B cell (primary cell): Measurements from ENCODE around the gene THSD7A. TPM values are rescaled to one million over a fixed set of nuclear protein-coding genes. Genes with fewer than 3 reads are reported as not detected.

Experiments used
- ATAC-seq: fragments of 200-7000 bp; cut with Tn5 transposase; one replicate; pipeline ENCODE4 v1.10.0; 2021; ENCODE audit warnings: low read depth, mild to moderate bottlenecking, moderate number of reproducible peaks, moderate library complexity
- CTCF ChIA-PET: fragments of 350-600 bp; sonication (Branson Sonifier 250); formaldehyde crosslinking; loops from one replicate; lab custom pipeline; 2021; ENCODE audit warnings: antibody characterized with exemption, inconsistent platforms; lab: Charles Lee
- POLR2A ChIA-PET: fragments of 350-600 bp; sonication (Branson Sonifier 250); formaldehyde crosslinking; loops from one replicate; lab custom pipeline; 2021; ENCODE audit warnings: antibody characterized with exemption; lab: Charles Lee
- DNase-seq: peaks from one replicate; pipeline ENCODE4 v3.0.0; 2013
- H2AFZ ChIP-seq: 2 replicates; pipeline ENCODE4 v1.6.1; 2012; ENCODE audit warnings: mild to moderate bottlenecking, low read depth, low read length; ENCODE audit not compliant: insufficient read depth, poor library complexity, severe bottlenecking
- H3K27ac ChIP-seq, 2 donors: 1 replicate in 1 of 2; 2 replicates in 1 of 2; pipeline ENCODE4 v1.5.1; 2012 to 2013; ENCODE audit warnings: low read length in 2 of 2, mild to moderate bottlenecking in 2 of 2, moderate library complexity in 1 of 2
- H3K27me3 ChIP-seq, 4 experiments: fragments of 200-600 bp in 1 of 4; sonication (generic) in 1 of 4; replicated peaks in 1 of 4; 1 replicate in 2 of 4; 2 replicates in 2 of 4; pipeline versions ENCODE4 v1.6.1 to v1.7.0; 2013 to 2016; ENCODE audit warnings: low read length in 3 of 4, mild to moderate bottlenecking in 2 of 4, mixed read lengths in 1 of 4, moderate library complexity in 1 of 4; ENCODE audit not compliant: insufficient read depth in 4 of 4, control insufficient read depth in 3 of 4; ENCODE audit errors: control extremely low read depth in 1 of 4
- H3K36me3 ChIP-seq, 2 experiments: replicated peaks in 1 of 2; 1 replicate in 1 of 2; 2 replicates in 1 of 2; pipeline versions ENCODE4 v1.6.1 to v1.7.1; 2013; ENCODE audit warnings: low read length in 1 of 2; ENCODE audit not compliant: insufficient read depth in 2 of 2, control insufficient read depth in 1 of 2; ENCODE audit errors: control extremely low read depth in 1 of 2, extremely low read depth in 1 of 2
- H3K4me1 ChIP-seq, 2 donors: fragments of 200-600 bp in 1 of 2; sonication (generic) in 1 of 2; 1 replicate in 1 of 2; 2 replicates in 1 of 2; pipeline versions ENCODE4 v1.5.1 to v1.6.1; 2013 to 2017; ENCODE audit warnings: low read length in 2 of 2; ENCODE audit not compliant: control insufficient read depth in 2 of 2, insufficient read depth in 2 of 2
- H3K4me2 ChIP-seq: replicated peaks from 2 replicates; pipeline ENCODE3; 2012; ENCODE audit warnings: mild to moderate bottlenecking, low read depth, low read length; ENCODE audit not compliant: poor library complexity, severe bottlenecking
- H3K4me3 ChIP-seq, 5 experiments: fragments of 200-600 bp in 1 of 5; sonication (generic) in 1 of 5; 1 replicate in 3 of 5; 2 replicates in 2 of 5; pipeline versions ENCODE4 v1.5.1 to v1.7.0; 2011 to 2016; ENCODE audit warnings: low read length in 4 of 5, mild to moderate bottlenecking in 4 of 5, low read depth in 2 of 5, control low read depth in 1 of 5, moderate library complexity in 1 of 5; ENCODE audit not compliant: insufficient read depth in 1 of 5; ENCODE audit errors: control extremely low read depth in 1 of 5, extremely low read depth in 1 of 5
- H3K79me2 ChIP-seq: fragments of 200-600 bp; sonication (generic); one replicate; pipeline ENCODE4 v1.6.0; 2016; ENCODE audit warnings: low read length; ENCODE audit not compliant: control insufficient read depth, insufficient read depth
- H3K9ac ChIP-seq: fragments of 200-600 bp; sonication (generic); 2 replicates; pipeline ENCODE4 v1.6.1; 2017; ENCODE audit warnings: mild to moderate bottlenecking, low read length, moderate library complexity
- H3K9me3 ChIP-seq, 3 donors: one replicate each; pipeline versions ENCODE4 v1.6.1 to v1.7.1; 2013; ENCODE audit warnings: low read length in 2 of 3; ENCODE audit not compliant: control insufficient read depth in 2 of 3, insufficient read depth in 1 of 3; ENCODE audit errors: control extremely low read depth in 1 of 3
- H4K20me1 ChIP-seq: 2 replicates; pipeline ENCODE4 v1.6.0; 2012; ENCODE audit warnings: mild to moderate bottlenecking, low read length; ENCODE audit not compliant: insufficient read depth, control insufficient read depth, poor library complexity, severe bottlenecking
- H3K27ac Mint-ChIP-seq: one replicate; pipeline ENCODE4 v1.8.0; 2021; ENCODE audit warnings: mixed read lengths
- H3K27me3 Mint-ChIP-seq: one replicate; pipeline ENCODE4 v1.8.0; 2021; ENCODE audit warnings: mixed read lengths
- H3K4me1 Mint-ChIP-seq: one replicate; pipeline ENCODE4 v1.8.0; 2021; ENCODE audit warnings: mixed read lengths
- H3K4me3 Mint-ChIP-seq: one replicate; pipeline ENCODE4 v1.8.0; 2021; ENCODE audit warnings: mixed read lengths
- H3K9me3 Mint-ChIP-seq: one replicate; pipeline ENCODE4 v1.8.0; 2022; ENCODE audit warnings: mixed read lengths; ENCODE audit not compliant: insufficient read depth
- EZH2 ChIP-seq: IDR thresholded peaks from 2 replicates; pipeline ENCODE4 v1.6.1; 2012; ENCODE audit warnings: borderline replicate concordance, low read depth, mild to moderate bottlenecking, moderate library complexity, low read length; ENCODE audit not compliant: insufficient read depth, poor library complexity, severe bottlenecking
- WGBS: methylation state at CpG from one replicate; pipeline ENCODE4 v1.1.5; 2013; ENCODE audit warnings: missing lambda C conversion rate; ENCODE audit not compliant: insufficient coverage; 5-methylcytosine and 5-hydroxymethylcytosine counted together
- intact Hi-C: fragments of 100-400 bp; cut with micrococcal nuclease; formaldehyde crosslinking; loops from one replicate; pipeline ENCODE4 v1.10.0; 2022
- polyA plus RNA-seq: library from polyadenylated mRNA; depleted of rRNA; stranded (reverse); fragments of >200 nt; gene quantifications from 2 replicates; pipeline ENCODE4 v1.2.3, GENCODE V29; 2012
- total RNA-seq, 2 donors: library from RNA; stranded (reverse); fragments of 120-200 nt in 1 of 2; gene quantifications; 1 replicate in 1 of 2; 2 replicates in 1 of 2; pipeline versions ENCODE4 v1.2.3 to v1.2.4, GENCODE V29; 2013 to 2022
- TF ChIP-seq, protein P1 (sequence below): fragments of 200-600 bp; IDR thresholded peaks from one replicate; pipeline ENCODE4 v1.8.0; 2022; ENCODE audit warnings: antibody characterized with exemption, mild to moderate bottlenecking

Gene THSD7A
- total and polyA plus RNA-seq, 2 donors (not counting 1 experiment from before 2014, with no cell fraction given): not detected

DNA sequence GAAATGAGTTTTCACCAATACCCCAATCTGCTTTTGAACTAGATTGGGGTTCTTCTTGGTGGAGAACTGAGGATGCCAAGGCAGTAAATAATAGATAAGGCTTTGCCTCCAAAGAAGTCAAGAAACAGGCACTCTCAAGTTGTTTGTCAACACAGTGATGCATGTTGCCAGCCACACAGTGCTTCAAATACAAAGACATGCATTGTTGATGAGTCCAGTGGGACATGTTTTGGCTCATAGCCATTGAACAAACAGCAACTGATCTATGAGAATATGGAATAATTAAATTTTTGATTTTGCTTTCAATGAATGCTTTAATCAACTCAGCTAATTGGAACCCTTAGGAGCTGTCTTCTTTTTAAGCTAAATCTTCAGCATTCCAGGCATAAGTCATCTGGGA lies 346.4 kb downstream of the THSD7A start:
- DNase-seq (no peak), ATAC-seq (no peak)
- H3K79me2 ChIP-seq: no peaks in the 10 kb centered on the region
- H2AFZ ChIP-seq: no peak overlapping the region
- no peaks in the 10 kb centered on the region for H3K36me3 ChIP-seq
- H3K4me1 ChIP-seq: no peaks in the 10 kb centered on the region
- TF ChIP-seq EZH2: no peak
- TF ChIP-seq, protein P1, sequence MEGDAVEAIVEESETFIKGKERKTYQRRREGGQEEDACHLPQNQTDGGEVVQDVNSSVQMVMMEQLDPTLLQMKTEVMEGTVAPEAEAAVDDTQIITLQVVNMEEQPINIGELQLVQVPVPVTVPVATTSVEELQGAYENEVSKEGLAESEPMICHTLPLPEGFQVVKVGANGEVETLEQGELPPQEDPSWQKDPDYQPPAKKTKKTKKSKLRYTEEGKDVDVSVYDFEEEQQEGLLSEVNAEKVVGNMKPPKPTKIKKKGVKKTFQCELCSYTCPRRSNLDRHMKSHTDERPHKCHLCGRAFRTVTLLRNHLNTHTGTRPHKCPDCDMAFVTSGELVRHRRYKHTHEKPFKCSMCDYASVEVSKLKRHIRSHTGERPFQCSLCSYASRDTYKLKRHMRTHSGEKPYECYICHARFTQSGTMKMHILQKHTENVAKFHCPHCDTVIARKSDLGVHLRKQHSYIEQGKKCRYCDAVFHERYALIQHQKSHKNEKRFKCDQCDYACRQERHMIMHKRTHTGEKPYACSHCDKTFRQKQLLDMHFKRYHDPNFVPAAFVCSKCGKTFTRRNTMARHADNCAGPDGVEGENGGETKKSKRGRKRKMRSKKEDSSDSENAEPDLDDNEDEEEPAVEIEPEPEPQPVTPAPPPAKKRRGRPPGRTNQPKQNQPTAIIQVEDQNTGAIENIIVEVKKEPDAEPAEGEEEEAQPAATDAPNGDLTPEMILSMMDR: no peak
- Mint-ChIP-seq H3K4me1 (no peaks in the 10 kb centered on the region), H3K9me3 (no peaks in the 10 kb centered on the region), H3K27ac (no peak overlapping the region), H3K27me3 (no peaks in the 10 kb centered on the region), H3K4me3 (no peak overlapping the region)
- ChIA-PET CTCF (no interaction called here), POLR2A (no interaction called here)
- no peak overlapping the region for H3K4me2 ChIP-seq
- no peak overlapping the region for H3K9ac ChIP-seq
- H4K20me1 ChIP-seq: no peaks in the 10 kb centered on the region
- no peak overlapping the region for H3K27ac ChIP-seq
- intact Hi-C loops: no loop called here
- no peaks in the 10 kb centered on the region for H3K9me3 ChIP-seq
- H3K27me3 ChIP-seq: no peaks in the 10 kb centered on the region
- no peak overlapping the region for H3K4me3 ChIP-seq

DNA sequence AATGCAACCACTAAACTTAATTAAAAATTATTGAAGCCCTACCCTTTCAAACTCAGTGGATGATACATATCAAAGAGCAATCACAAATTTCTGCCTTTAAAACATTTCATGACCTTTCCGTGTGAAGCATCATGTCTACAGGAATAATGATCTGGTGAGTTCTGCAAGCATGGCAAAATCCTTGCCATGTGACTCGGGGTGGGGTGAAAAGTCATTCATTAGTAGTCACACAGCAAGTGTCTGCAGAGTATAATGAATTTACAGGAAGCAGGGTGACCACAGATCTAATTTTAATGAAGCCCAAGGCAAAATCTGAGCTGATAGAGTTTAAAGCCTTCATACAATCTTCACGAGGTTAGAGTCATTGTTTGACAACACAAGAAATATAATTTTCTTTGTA lies 351.9 kb downstream of the THSD7A start:
- Histone ChIP-seq H3K36me3 (no peaks in the 10 kb centered on the region), H3K27ac (no peak overlapping the region), H3K27me3 (no peaks in the 10 kb centered on the region), H2AFZ (no peak overlapping the region), H3K4me3 (no peak overlapping the region), H3K9me3 (no peaks in the 10 kb centered on the region), H3K9ac (no peak overlapping the region), H4K20me1 (no peaks in the 10 kb centered on the region), H3K4me2 (no peak overlapping the region), H3K4me1 (no peaks in the 10 kb centered on the region), H3K79me2 (no peaks in the 10 kb centered on the region)
- no peak for TF ChIP-seq EZH2
- TF ChIP-seq, protein P1: no peak
- intact Hi-C loops: no loop called here
- DNase-seq (no peak), ATAC-seq (no peak)
- Mint-ChIP-seq H3K9me3 (no peaks in the 10 kb centered on the region), H3K27me3 (no peaks in the 10 kb centered on the region), H3K4me3 (no peak overlapping the region), H3K27ac (no peak overlapping the region), H3K4me1 (no peaks in the 10 kb centered on the region)
- 40% methylated on average over 1 of the region's 3 CpGs for WGBS
- CTCF ChIA-PET: no interaction called here
- POLR2A ChIA-PET: no interaction called here
